ENCODE data around the gene IL1R2. TPM values are rescaled to one million over a fixed set of nuclear protein-coding genes. Genes with fewer than 3 reads are reported as not detected.
"Not testable (repeated sequence)": the region's sequence is repeated elsewhere in the genome, so short reads cannot be mapped to it uniquely, and the experiment has no call there.

The IL1R2 gene
- total RNA-seq, 1 donor: 0.81 TPM

DNA sequence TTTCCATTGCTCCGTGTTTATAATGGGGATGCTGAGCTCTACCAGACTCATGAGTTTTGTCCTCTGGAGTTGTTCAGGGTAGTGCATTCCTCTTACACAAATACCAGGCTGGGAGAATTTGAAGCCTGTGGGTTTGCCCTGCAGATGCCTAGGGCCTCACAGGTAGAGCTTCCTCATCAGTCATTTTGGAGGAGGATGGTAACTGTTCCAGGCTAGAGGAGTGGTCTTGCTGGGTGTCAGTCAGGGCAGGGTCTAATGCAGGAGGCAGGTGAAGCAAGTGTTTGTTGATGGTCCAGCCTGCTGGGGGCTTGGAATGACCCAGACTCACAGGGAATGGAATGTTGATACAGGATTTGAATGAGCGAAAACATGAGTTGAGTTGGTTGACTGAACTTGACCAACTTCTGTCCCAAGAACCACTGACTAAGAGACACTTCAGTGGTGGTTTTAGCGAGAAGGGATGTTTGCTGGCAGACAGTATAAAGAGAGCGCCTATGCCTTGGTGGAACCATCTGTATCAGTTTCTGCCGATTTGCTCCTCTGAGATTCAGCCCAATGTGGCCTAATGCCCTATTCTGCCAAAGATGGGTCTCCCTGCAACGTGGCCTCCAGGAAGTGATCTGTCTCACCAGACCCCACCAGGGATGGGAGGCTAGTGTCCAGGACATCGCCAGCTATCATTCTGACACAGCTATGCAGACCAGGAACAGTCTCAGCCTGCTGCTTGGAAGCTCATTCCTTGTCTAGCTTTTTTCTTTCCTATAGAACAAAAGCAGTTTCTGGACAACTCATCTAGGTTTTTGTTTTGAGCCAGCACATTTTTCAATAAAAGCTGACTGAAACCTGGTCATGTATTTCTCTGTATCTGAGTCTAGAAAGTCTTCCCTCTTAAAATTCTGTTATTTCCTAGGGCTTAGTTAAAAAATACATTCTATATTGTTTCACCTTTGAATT lies 9.3 kb downstream of the IL1R2 start:
- DNase-seq (ENCODE audit: low read depth): no peak
- TF ChIP-seq, protein P1, sequence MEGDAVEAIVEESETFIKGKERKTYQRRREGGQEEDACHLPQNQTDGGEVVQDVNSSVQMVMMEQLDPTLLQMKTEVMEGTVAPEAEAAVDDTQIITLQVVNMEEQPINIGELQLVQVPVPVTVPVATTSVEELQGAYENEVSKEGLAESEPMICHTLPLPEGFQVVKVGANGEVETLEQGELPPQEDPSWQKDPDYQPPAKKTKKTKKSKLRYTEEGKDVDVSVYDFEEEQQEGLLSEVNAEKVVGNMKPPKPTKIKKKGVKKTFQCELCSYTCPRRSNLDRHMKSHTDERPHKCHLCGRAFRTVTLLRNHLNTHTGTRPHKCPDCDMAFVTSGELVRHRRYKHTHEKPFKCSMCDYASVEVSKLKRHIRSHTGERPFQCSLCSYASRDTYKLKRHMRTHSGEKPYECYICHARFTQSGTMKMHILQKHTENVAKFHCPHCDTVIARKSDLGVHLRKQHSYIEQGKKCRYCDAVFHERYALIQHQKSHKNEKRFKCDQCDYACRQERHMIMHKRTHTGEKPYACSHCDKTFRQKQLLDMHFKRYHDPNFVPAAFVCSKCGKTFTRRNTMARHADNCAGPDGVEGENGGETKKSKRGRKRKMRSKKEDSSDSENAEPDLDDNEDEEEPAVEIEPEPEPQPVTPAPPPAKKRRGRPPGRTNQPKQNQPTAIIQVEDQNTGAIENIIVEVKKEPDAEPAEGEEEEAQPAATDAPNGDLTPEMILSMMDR (IDR thresholded peaks at IDR 0.05; ENCODE audit: insufficient read depth, low read length): no peak
- no peak overlapping the region for H3K4me3 ChIP-seq (ENCODE audit: low read depth, low read length)

DNA sequence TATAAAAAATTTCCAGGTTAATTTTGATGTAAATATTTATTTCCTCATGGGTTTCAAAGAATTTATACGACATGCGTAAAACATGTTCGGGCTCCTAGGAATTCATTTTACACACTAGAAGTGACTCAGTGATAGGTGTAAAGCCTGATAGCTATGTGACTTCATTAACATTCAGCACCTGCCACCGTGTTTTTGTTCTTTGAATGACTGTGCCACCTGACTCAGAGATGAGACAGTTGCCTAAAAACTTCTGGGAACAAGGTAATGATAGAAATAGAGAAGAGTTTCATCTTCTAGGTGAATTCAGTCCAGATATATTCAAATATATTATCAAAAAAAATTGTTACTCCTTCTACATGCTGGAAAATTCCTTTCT lies 10.0 kb downstream of the IL1R2 start:
- no peak overlapping the region for H3K4me3 ChIP-seq (ENCODE audit: low read depth, low read length)
- no peak for DNase-seq (ENCODE audit: low read depth)
- TF ChIP-seq, protein P1 (IDR thresholded peaks at IDR 0.05; ENCODE audit: insufficient read depth, low read length): no peak

- no peak for DNase-seq (ENCODE audit: low read depth)
- H3K4me3 ChIP-seq (ENCODE audit: low read depth, low read length): no peak overlapping the region
- TF ChIP-seq, protein P1 (IDR thresholded peaks at IDR 0.05; ENCODE audit: insufficient read depth, low read length): no peak
Observed at GRCh38 chr2:102002228-102002627, 10.5 kb downstream of the IL1R2 start.

GRCh38 chr2:102002909-102003308 lies 11.1 kb downstream of the IL1R2 start:
- not testable (repeated sequence) for DNase-seq (ENCODE audit: low read depth); H3K4me3 ChIP-seq (ENCODE audit: low read depth, low read length)

- no peak for DNase-seq (ENCODE audit: low read depth)
- TF ChIP-seq, protein P1 (IDR thresholded peaks at IDR 0.05; ENCODE audit: insufficient read depth, low read length): no peak
- no peak overlapping the region for H3K4me3 ChIP-seq (ENCODE audit: low read depth, low read length)
Observed at GRCh38 chr2:102003696-102004095, 11.9 kb downstream of the IL1R2 start.

GRCh38 chr2:102004581-102004980 lies 12.8 kb downstream of the IL1R2 start:
- peak; percentile 25 for DNase-seq (ENCODE audit: low read depth)
- TF ChIP-seq, protein P1 (IDR thresholded peaks at IDR 0.05; ENCODE audit: insufficient read depth, low read length): no peak
- no peak overlapping the region for H3K4me3 ChIP-seq (ENCODE audit: low read depth, low read length)

DNA sequence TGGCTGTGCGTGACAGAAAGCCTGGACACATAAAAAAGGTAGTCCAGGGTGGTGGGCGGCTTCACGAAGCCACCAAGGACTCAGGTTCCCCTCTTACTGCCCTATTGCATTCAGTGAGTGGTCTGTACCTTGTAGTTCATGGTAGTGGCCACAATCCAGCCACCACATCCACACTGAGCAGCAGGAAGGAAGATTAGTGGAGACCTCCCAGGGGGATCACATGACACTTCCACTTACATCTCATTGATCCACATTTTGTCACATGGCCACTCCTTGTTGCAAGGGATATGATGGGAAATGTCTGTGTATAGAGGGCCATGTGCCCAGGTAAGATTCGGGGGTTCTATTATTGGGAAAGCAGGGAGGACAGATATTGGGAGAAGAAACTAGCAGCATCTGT lies 13.7 kb downstream of the IL1R2 start:
- TF ChIP-seq, protein P1 (IDR thresholded peaks at IDR 0.05; ENCODE audit: insufficient read depth, low read length): no peak
- DNase-seq (ENCODE audit: low read depth): no peak
- H3K4me3 ChIP-seq (ENCODE audit: low read depth, low read length): no peak overlapping the region

Data from fibroblast of the aortic adventitia (primary cell).